ENCODE measurements around the gene TOMT.

- TF ChIP-seq CTCF (IDR thresholded peaks at IDR 0.05) (no peak), EP300 (IDR thresholded peaks at IDR 0.05) (no peak), POLR2A (IDR thresholded peaks at IDR 0.05) (no peak)
Measured at GRCh38 chr11:72058416-72059034, 47.2 kb upstream of the TOMT start.
